ENCODE results near the gene CPLANE2. TPM values are rescaled to one million over a fixed set of nuclear protein-coding genes. Genes with fewer than 3 reads are reported as not detected.

Gene CPLANE2, protein sequence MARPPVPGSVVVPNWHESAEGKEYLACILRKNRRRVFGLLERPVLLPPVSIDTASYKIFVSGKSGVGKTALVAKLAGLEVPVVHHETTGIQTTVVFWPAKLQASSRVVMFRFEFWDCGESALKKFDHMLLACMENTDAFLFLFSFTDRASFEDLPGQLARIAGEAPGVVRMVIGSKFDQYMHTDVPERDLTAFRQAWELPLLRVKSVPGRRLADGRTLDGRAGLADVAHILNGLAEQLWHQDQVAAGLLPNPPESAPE
- total RNA-seq (9.4 TPM), polyA plus RNA-seq (ENCODE audit: insufficient read depth, low read depth, low replicate concordance) (7.9 TPM)
- long read RNA-seq, donor 1, partial matches to known transcripts = 0 of 1 reads
- long read RNA-seq, donor 1, other reads (novel, unspliced or antisense) = 0 of 1 reads
- long read RNA-seq, donor 2, partial matches to known transcripts = 0 of 2 reads
- long read RNA-seq, donor 2, other reads (novel, unspliced or antisense) = 0 of 2 reads
- long read RNA-seq, donor 3, partial matches to known transcripts = 0 of 1 reads
- long read RNA-seq, donor 3, other reads (novel, unspliced or antisense) = 0 of 1 reads
- long read RNA-seq, donor 4, partial matches to known transcripts = 0 of 1 reads
- long read RNA-seq, donor 4, other reads (novel, unspliced or antisense) = 0 of 1 reads
- long read RNA-seq, donor 5 = 0 reads
- long read RNA-seq, donor 6, partial matches to known transcripts = 0 of 1 reads
- long read RNA-seq, donor 6, other reads (novel, unspliced or antisense) = 0 of 1 reads
- long read RNA-seq, donor 7, partial matches to known transcripts = 0 of 2 reads
- long read RNA-seq, donor 7, other reads (novel, unspliced or antisense) = 1 of 2 reads
- long read RNA-seq, donor 8, partial matches to known transcripts = 0 of 2 reads
- long read RNA-seq, donor 8, other reads (novel, unspliced or antisense) = 0 of 2 reads
- long read RNA-seq, donor 9 = 0 reads
- long read RNA-seq, donor 10, partial matches to known transcripts = 0 of 1 reads
- long read RNA-seq, donor 10, other reads (novel, unspliced or antisense) = 0 of 1 reads

DNA sequence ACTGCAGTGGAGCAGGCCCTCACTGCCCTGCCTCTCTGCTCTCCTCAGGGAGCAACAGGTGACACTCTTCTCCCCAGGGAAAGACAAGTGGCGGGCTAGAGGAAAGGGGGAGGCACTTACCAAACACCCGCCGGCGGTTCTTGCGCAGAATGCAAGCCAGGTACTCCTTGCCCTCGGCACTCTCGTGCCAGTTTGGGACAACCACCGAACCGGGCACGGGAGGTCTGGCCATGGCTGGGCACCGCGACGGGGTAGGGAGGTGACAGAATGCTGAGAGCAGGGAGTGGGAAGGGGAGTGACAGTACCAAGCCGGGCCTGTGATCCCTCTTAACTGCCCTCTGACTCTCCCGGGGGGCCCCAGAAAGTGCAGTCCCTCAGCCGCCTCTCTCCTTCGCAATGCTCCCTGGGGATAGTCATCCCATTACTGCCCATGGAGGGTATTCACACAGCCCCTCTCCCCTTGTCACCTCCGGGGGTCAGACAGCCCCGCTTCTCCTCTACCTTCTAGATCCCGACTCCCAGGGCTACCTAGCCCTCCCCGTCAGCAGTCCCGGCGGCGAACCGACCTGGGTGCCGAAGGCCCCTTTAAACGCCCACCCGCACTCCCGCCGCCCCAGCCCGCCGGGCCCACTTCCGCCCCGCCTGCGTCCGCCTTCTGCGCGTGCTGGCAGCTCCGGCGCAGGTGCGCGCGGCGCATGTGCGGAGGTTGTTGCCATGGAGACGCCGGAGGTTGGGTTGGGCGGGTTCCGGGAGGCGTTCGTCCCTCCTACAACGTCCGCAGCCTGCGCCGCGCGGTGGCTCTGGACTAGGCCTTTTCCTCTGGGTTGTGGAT is at the start of gene CPLANE2:
Gene CPLANE2 (minus strand): TSS at position 673 of the 832 bp plus-strand sequence. CDS start 441 bp downstream, at position 232.
- H3K4me1 ChIP-seq (ENCODE audit: control insufficient read depth in 2 of 3, insufficient read depth in 2 of 3, low read depth in 1 of 3, low read length in 3 of 3) = peaks cover 0 to 13% (median 3%) of the 10 kb centered on the region in 3 donors
- H3K9me3 ChIP-seq (ENCODE audit: control insufficient read depth in 2 of 3, insufficient read depth in 1 of 3, low read length in 3 of 3) = no peaks in the 10 kb centered on the region
- H3K36me3 ChIP-seq (ENCODE audit: control insufficient read depth in 2 of 3, insufficient read depth in 3 of 3, low read length in 3 of 3) = no peaks in the 10 kb centered on the region
- no peaks in the 10 kb centered on the region for H3K27me3 ChIP-seq (ENCODE audit: control insufficient read depth, insufficient read depth, low read length)
- H3K9ac ChIP-seq (ENCODE audit: low read length in 3 of 3) = peak within 1 kb of the TSS; percentile 54 to 98 (median 87)
- intact Hi-C loops (cut with DNase I) = no loop called here
- DNase-seq (peak; percentile 95 to 98 (median 97)), FAIRE-seq (no peak)
- H3K27ac ChIP-seq (ENCODE audit: low read depth in 2 of 2, low read length in 2 of 2) = peak within 1 kb of the TSS; percentile 86 to 91
- H3K4me3 ChIP-seq (ENCODE audit: low read length in 3 of 3) = peak within 1 kb of the TSS; percentile 59 to 88 (median 87)
- TF ChIP-seq, protein P1, sequence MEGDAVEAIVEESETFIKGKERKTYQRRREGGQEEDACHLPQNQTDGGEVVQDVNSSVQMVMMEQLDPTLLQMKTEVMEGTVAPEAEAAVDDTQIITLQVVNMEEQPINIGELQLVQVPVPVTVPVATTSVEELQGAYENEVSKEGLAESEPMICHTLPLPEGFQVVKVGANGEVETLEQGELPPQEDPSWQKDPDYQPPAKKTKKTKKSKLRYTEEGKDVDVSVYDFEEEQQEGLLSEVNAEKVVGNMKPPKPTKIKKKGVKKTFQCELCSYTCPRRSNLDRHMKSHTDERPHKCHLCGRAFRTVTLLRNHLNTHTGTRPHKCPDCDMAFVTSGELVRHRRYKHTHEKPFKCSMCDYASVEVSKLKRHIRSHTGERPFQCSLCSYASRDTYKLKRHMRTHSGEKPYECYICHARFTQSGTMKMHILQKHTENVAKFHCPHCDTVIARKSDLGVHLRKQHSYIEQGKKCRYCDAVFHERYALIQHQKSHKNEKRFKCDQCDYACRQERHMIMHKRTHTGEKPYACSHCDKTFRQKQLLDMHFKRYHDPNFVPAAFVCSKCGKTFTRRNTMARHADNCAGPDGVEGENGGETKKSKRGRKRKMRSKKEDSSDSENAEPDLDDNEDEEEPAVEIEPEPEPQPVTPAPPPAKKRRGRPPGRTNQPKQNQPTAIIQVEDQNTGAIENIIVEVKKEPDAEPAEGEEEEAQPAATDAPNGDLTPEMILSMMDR (IDR thresholded peaks at IDR 0.05; ENCODE audit: borderline replicate concordance, extremely low read depth, insufficient read depth) = peak; percentile 3

DNA sequence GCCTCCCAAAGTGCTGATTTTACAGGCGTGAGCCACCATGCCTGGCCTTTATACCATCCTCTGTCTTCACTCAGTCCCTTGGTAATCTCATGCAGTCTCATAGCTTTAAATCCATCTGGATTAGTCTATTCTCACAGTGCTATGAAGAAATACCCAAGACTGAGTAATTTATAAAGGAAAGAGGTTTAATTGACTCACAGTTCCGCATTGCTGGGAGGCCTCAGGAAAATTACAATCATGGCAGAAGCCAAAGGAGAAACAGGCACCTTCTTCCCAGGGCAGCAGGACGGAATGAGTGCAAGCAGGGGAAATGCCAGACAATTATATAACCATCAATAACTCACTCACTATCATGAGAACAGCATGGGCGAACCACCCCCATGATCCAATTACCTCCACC is 49.1 kb upstream of the CPLANE2 start:
- TF ChIP-seq, protein P1 (IDR thresholded peaks at IDR 0.05; ENCODE audit: borderline replicate concordance, extremely low read depth, insufficient read depth) = no peak
- no peak for FAIRE-seq
- H3K4me1 ChIP-seq (ENCODE audit: control insufficient read depth in 2 of 3, insufficient read depth in 2 of 3, low read depth in 1 of 3, low read length in 3 of 3) = no peaks in the 10 kb centered on the region
- intact Hi-C loops (cut with DNase I) = no loop called here
- H3K9me3 ChIP-seq (ENCODE audit: control insufficient read depth in 2 of 3, insufficient read depth in 1 of 3, low read length in 3 of 3) = no peaks in the 10 kb centered on the region
- no peak overlapping the region for H3K27ac ChIP-seq (ENCODE audit: low read depth in 2 of 2, low read length in 2 of 2)
- no peak overlapping the region for H3K4me3 ChIP-seq (ENCODE audit: low read length in 3 of 3)
- no peaks in the 10 kb centered on the region for H3K27me3 ChIP-seq (ENCODE audit: control insufficient read depth, insufficient read depth, low read length)
- no peak for DNase-seq
- no peak overlapping the region for H3K9ac ChIP-seq (ENCODE audit: low read length in 3 of 3)
- H3K36me3 ChIP-seq (ENCODE audit: control insufficient read depth in 2 of 3, insufficient read depth in 3 of 3, low read length in 3 of 3) = peaks cover 0 to 3% (median 0%) of the 10 kb centered on the region in 3 donors

DNA sequence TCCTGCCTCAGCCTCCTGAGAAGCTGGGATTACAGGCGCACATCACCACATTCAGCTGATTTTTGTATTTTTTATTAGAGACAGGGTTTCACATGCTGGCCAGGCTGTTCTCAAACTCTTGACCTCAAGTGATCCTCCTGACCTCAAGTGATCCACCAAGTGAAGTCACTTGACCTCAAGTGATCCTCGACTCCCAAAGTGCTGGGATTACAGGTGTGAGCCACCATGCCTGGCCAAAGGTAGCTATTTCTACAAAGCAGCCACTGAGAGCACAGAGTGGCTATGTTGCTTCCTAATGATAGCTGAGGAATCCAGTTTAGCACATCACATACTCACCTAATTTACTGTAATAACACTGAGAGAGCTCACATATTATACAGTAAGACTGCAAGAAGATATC is 44.8 kb upstream of the CPLANE2 start:
- intact Hi-C loops (cut with DNase I) = no loop called here

More for the DNA sequence above, 44.8 kb upstream of the CPLANE2 start:
- H3K36me3 ChIP-seq (ENCODE audit: control insufficient read depth in 2 of 3, insufficient read depth in 3 of 3, low read length in 3 of 3) = no peaks in the 10 kb centered on the region
- no peaks in the 10 kb centered on the region for H3K4me1 ChIP-seq (ENCODE audit: control insufficient read depth in 2 of 3, insufficient read depth in 2 of 3, low read depth in 1 of 3, low read length in 3 of 3)
- H3K9me3 ChIP-seq (ENCODE audit: control insufficient read depth in 2 of 3, insufficient read depth in 1 of 3, low read length in 3 of 3) = no peaks in the 10 kb centered on the region
- H3K27me3 ChIP-seq (ENCODE audit: control insufficient read depth, insufficient read depth, low read length) = no peaks in the 10 kb centered on the region
- DNase-seq (no peak), FAIRE-seq (no peak)
- H3K27ac ChIP-seq (ENCODE audit: low read depth in 2 of 2, low read length in 2 of 2) = no peak overlapping the region
- no peak overlapping the region for H3K4me3 ChIP-seq (ENCODE audit: low read length in 3 of 3)
- H3K9ac ChIP-seq (ENCODE audit: low read length in 3 of 3) = no peak overlapping the region
- TF ChIP-seq, protein P1 (IDR thresholded peaks at IDR 0.05; ENCODE audit: borderline replicate concordance, extremely low read depth, insufficient read depth) = no peak
